DMS79 treated with DMSO at 0.1 percent for 48 hours (cell line): ENCODE measurements around the gene SYNDIG1.

Experiments
- DNase-seq: peaks from one replicate; lab custom pipeline; 2025; lab: John Stamatoyannopoulos, UW

SYNDIG1 gene

GRCh38 chr20:24674921-24675605, 205.6 kb downstream of the SYNDIG1 start:
- DNase-seq = no peak

GRCh38 chr20:24675651-24676352, 206.4 kb downstream of the SYNDIG1 start:
- DNase-seq = no peak

GRCh38 chr20:24676353-24676977, 207.0 kb downstream of the SYNDIG1 start:
- no peak for DNase-seq

GRCh38 chr20:24676978-24677370, 207.5 kb downstream of the SYNDIG1 start:
- no peak for DNase-seq

GRCh38 chr20:24677626-24678315, 208.3 kb downstream of the SYNDIG1 start:
- no peak for DNase-seq

GRCh38 chr20:24678351-24679106, 209.1 kb downstream of the SYNDIG1 start:
- DNase-seq = no peak

- DNase-seq = no peak
Observed at GRCh38 chr20:24679448-24680047, 210.1 kb downstream of the SYNDIG1 start.

- no peak for DNase-seq
Observed at GRCh38 chr20:24681634-24682495, 212.4 kb downstream of the SYNDIG1 start.

GRCh38 chr20:24682496-24682985, 213.1 kb downstream of the SYNDIG1 start:
- no peak for DNase-seq

GRCh38 chr20:24683676-24684075, 214.2 kb downstream of the SYNDIG1 start:
- no peak for DNase-seq

- no peak for DNase-seq
Observed at GRCh38 chr20:24684421-24684871, 215.0 kb downstream of the SYNDIG1 start.

GRCh38 chr20:24684956-24685691, 215.7 kb downstream of the SYNDIG1 start:
- no peak for DNase-seq

GRCh38 chr20:24685736-24686135, 216.3 kb downstream of the SYNDIG1 start:
- DNase-seq = no peak

GRCh38 chr20:24686156-24686555, 216.7 kb downstream of the SYNDIG1 start:
- DNase-seq = no peak

- DNase-seq = no peak
Observed at GRCh38 chr20:24690408-24690807, 221.0 kb downstream of the SYNDIG1 start.

- DNase-seq = no peak
Observed at GRCh38 chr20:24691901-24692351, 222.5 kb downstream of the SYNDIG1 start.

- no peak for DNase-seq
Observed at GRCh38 chr20:24692446-24693200, 223.2 kb downstream of the SYNDIG1 start.

- no peak for DNase-seq
Observed at GRCh38 chr20:24693466-24694156, 224.2 kb downstream of the SYNDIG1 start.
